Spleen (tissue), 7 donors: Measurements from ENCODE around the gene PIGO.

Experiments
- CTCF ChIP-seq, 11 experiments: fragments of 200-600 bp in 7 of 11; fragments of 450-650 bp in 4 of 11; sonication (generic) in 4 of 11; IDR thresholded peaks in 8 of 11; conservative IDR thresholded peaks in 3 of 11; 1 replicate in 7 of 11; 2 replicates in 4 of 11; pipeline versions ENCODE4 v1.4.0 to v1.8.0; 2016 to 2021; ENCODE audit warnings: antibody characterized with exemption in 11 of 11, inconsistent platforms in 4 of 11, mild to moderate bottlenecking in 1 of 11
- POLR2A ChIP-seq, 3 donors: fragments of 450-650 bp; IDR thresholded peaks; one replicate each; pipeline ENCODE4 v1.5.1; 2017; ENCODE audit warnings: antibody characterized with exemption in 3 of 3, mild to moderate bottlenecking in 1 of 3
- donor health status: DM: no; HTN: no; CAD: no; lungs with moderate emphysema.
- donor health status: DM: no; HTN: no; CAD: no.
- donor health status: DM: no; HTN: no; CAD: no.

- no peak for TF ChIP-seq CTCF (IDR thresholded peaks at IDR 0.05 in 8 of 11, conservative IDR thresholded peaks at IDR 0.05 in 3 of 11)
- TF ChIP-seq POLR2A (IDR thresholded peaks at IDR 0.05): no peak
Measured at GRCh38 chr9:35042081-35042604, 54.2 kb downstream of the PIGO start.
